Kidney (tissue), 14 donors: Measurements from ENCODE around the gene CSNK1G1. TPM values are rescaled to one million over a fixed set of nuclear protein-coding genes. Genes with fewer than 3 reads are reported as not detected.

ENCODE experiments used
- DNase-seq, 5 donors: peaks; one replicate each; pipeline ENCODE4 v3.0.0-alpha.2; 2013 to 2020
- FAIRE-seq: peaks from 2 replicates; lab custom pipeline; 2012; peaks lifted over from hg19 to GRCh38; lab: Jason Lieb, UNC
- H3K27ac ChIP-seq, 2 donors: one replicate each; pipeline ENCODE4 v1.7.0; 2013; ENCODE audit warnings: low read depth in 2 of 2, low read length in 2 of 2, inconsistent platforms in 1 of 2
- H3K27me3 ChIP-seq: one replicate; pipeline ENCODE4 v1.7.1; 2013; ENCODE audit warnings: low read length, inconsistent platforms; ENCODE audit not compliant: control insufficient read depth, insufficient read depth
- H3K36me3 ChIP-seq, 3 donors: one replicate each; pipeline versions ENCODE4 v1.7.0 to v1.7.1; 2013; ENCODE audit warnings: low read length in 3 of 3, control low read depth in 1 of 3, inconsistent platforms in 1 of 3; ENCODE audit not compliant: insufficient read depth in 3 of 3, control insufficient read depth in 2 of 3
- H3K4me1 ChIP-seq, 3 donors: one replicate each; pipeline versions ENCODE4 v1.7.0 to v1.7.1; 2013; ENCODE audit warnings: low read length in 3 of 3, inconsistent platforms in 1 of 3, low read depth in 1 of 3; ENCODE audit not compliant: control insufficient read depth in 2 of 3, insufficient read depth in 2 of 3
- H3K4me3 ChIP-seq, 3 donors: one replicate each; pipeline versions ENCODE4 v1.7.0 to v1.8.1; 2013; ENCODE audit warnings: low read length in 3 of 3, control low read depth in 1 of 3, inconsistent platforms in 1 of 3
- H3K9ac ChIP-seq, 3 donors: one replicate each; pipeline versions ENCODE4 v1.7.0 to v1.7.1; 2013; ENCODE audit warnings: low read length in 3 of 3, control low read depth in 1 of 3, inconsistent platforms in 1 of 3
- H3K9me3 ChIP-seq, 3 donors: one replicate each; pipeline versions ENCODE4 v1.7.0 to v1.7.1; 2013; ENCODE audit warnings: low read length in 3 of 3, control low read depth in 1 of 3, inconsistent platforms in 1 of 3; ENCODE audit not compliant: control insufficient read depth in 2 of 3, insufficient read depth in 1 of 3
- CTCF ChIP-seq: IDR thresholded peaks from 3 replicates; pipeline ENCODE4 v1.5.1; 2012; ENCODE audit warnings: mild to moderate bottlenecking, moderate library complexity, borderline replicate concordance; ENCODE audit not compliant: insufficient read depth; ENCODE audit errors: extremely low read depth
- intact Hi-C: fragments of 100-400 bp; cut with DNase I; formaldehyde crosslinking; loops from one replicate; pipeline ENCODE4 v1.11.1; 2022
- polyA plus RNA-seq: library from polyadenylated mRNA; stranded (reverse); fragments of 350-450 nt; fragmentation: Illumina TruSeq; extraction: RNeasy Lipid Tissue Mini Kit (QIAGEN cat#74804); gene quantifications from one replicate; pipeline ENCODE4 v1.2.3, GENCODE V29; 2014; ENCODE audit warnings: low read depth, low replicate concordance; ENCODE audit not compliant: insufficient read depth
- total RNA-seq: library from RNA; stranded (reverse); fragmentation: NEBNext Ultra II Directional; extraction: Animal tissue kit (Norgen Biotek cat#: 25700); gene quantifications from one replicate; pipeline ENCODE4 v1.2.1, GENCODE V29; 2021
- donor health status: control.
- donor health status: control.
- donor health status: control.
- donor health status: control.
- donor health status: control.
- donor health status: DM: yes; HTN: yes; CAD: no.
- donor health status: Normal renal cell carcinoma (clear cell type).

Gene CSNK1G1
- total and polyA plus RNA-seq, 2 donors from 2014 or later = 5.0 to 25.8 TPM

- no peak overlapping the region for H3K9ac ChIP-seq
- H3K4me1 ChIP-seq = no peaks in the 10 kb centered on the region
- no peak for FAIRE-seq
- H3K36me3 ChIP-seq = no peaks in the 10 kb centered on the region
- H3K27ac ChIP-seq = no peak overlapping the region
- TF ChIP-seq CTCF = no peak
- H3K4me3 ChIP-seq = no peak overlapping the region
- no peak for DNase-seq
- no peaks in the 10 kb centered on the region for H3K9me3 ChIP-seq
- intact Hi-C loops = no loop called here
- no peaks in the 10 kb centered on the region for H3K27me3 ChIP-seq
Observed at GRCh38 chr15:64324165-64324877, 31.7 kb downstream of the CSNK1G1 start.

GRCh38 chr15:64315216-64315615, 40.8 kb downstream of the CSNK1G1 start:
- DNase-seq = no peak
- no peaks in the 10 kb centered on the region for H3K36me3 ChIP-seq
- no peak overlapping the region for H3K27ac ChIP-seq
- H3K4me1 ChIP-seq = no peaks in the 10 kb centered on the region
- no peak overlapping the region for H3K9ac ChIP-seq
- H3K4me3 ChIP-seq = no peak overlapping the region
- intact Hi-C loops = no loop called here
- no peaks in the 10 kb centered on the region for H3K27me3 ChIP-seq
- no peak for FAIRE-seq
- TF ChIP-seq CTCF = no peak
- H3K9me3 ChIP-seq = no peaks in the 10 kb centered on the region

GRCh38 chr15:64314456-64314855, 41.5 kb downstream of the CSNK1G1 start:
- FAIRE-seq (no peak), DNase-seq (no peak)
- no peaks in the 10 kb centered on the region for H3K4me1 ChIP-seq
- intact Hi-C loops = no loop called here
- H3K9ac ChIP-seq = no peak overlapping the region
- H3K36me3 ChIP-seq = no peaks in the 10 kb centered on the region
- H3K9me3 ChIP-seq = no peaks in the 10 kb centered on the region
- H3K27ac ChIP-seq = no peak overlapping the region
- H3K27me3 ChIP-seq = no peaks in the 10 kb centered on the region
- H3K4me3 ChIP-seq = no peak overlapping the region
- TF ChIP-seq CTCF = no peak
